Stimulated activated CD4-positive, alpha-beta T cell treated with anti-CD3 and anti-CD28 coated beads, Interleukin-12 subunit alpha, Interleukin-12 subunit beta, amount 100 ng/mL, for 24 hours (primary cell): ENCODE results near the gene TOMM7.
"Not testable (repeated sequence)": the region's sequence is repeated elsewhere in the genome, so short reads cannot be mapped to it uniquely, and the experiment has no call there.

Experiments
- DNase-seq, 2 experiments: peaks; one replicate each; pipeline ENCODE4 v3.0.0-alpha.2; 2020; ENCODE audit warnings: low read depth in 2 of 2

TOMM7 gene

GRCh38 chr7:22853674-22854157 is 31.1 kb upstream of the TOMM7 start:
- peak in 1 of 2 experiments; percentile 43 for DNase-seq

GRCh38 chr7:22853138-22853537 is 30.5 kb upstream of the TOMM7 start:
- no peak for DNase-seq

GRCh38 chr7:22851145-22851544 is 28.5 kb upstream of the TOMM7 start:
- DNase-seq: no peak

- not testable (repeated sequence) for DNase-seq
Measured at GRCh38 chr7:22850394-22850793, 27.7 kb upstream of the TOMM7 start.

GRCh38 chr7:22849662-22850061 is 27.0 kb upstream of the TOMM7 start:
- no peak for DNase-seq

GRCh38 chr7:22849172-22849571 is 26.5 kb upstream of the TOMM7 start:
- no peak for DNase-seq

- DNase-seq: no peak
Measured at GRCh38 chr7:22846961-22847360, 24.3 kb upstream of the TOMM7 start.

- no peak for DNase-seq
Measured at GRCh38 chr7:22845221-22845834, 22.7 kb upstream of the TOMM7 start.

GRCh38 chr7:22843681-22844309 is 21.1 kb upstream of the TOMM7 start:
- DNase-seq: no peak

GRCh38 chr7:22842973-22843372 is 20.3 kb upstream of the TOMM7 start:
- DNase-seq: no peak

- no peak for DNase-seq
Measured at GRCh38 chr7:22842383-22842941, 19.8 kb upstream of the TOMM7 start.

GRCh38 chr7:22841954-22842353 is 19.3 kb upstream of the TOMM7 start:
- DNase-seq: no peak

- DNase-seq: no peak
Measured at GRCh38 chr7:22837308-22837707, 14.7 kb upstream of the TOMM7 start.

- DNase-seq: not testable (repeated sequence)
Measured at GRCh38 chr7:22836506-22836905, 13.9 kb upstream of the TOMM7 start.

GRCh38 chr7:22833957-22834356 is 11.3 kb upstream of the TOMM7 start:
- no peak for DNase-seq

- DNase-seq: no peak
Measured at GRCh38 chr7:22833113-22833855, 10.6 kb upstream of the TOMM7 start.

GRCh38 chr7:22832401-22832800 is 9.8 kb upstream of the TOMM7 start:
- DNase-seq: no peak

- no peak for DNase-seq
Measured at GRCh38 chr7:22831602-22832305, 9.1 kb upstream of the TOMM7 start.

GRCh38 chr7:22827563-22827962 is 4.9 kb upstream of the TOMM7 start:
- DNase-seq: no peak

GRCh38 chr7:22826593-22826992 is 3.9 kb upstream of the TOMM7 start:
- DNase-seq: no peak

GRCh38 chr7:22824760-22825159 is 2.1 kb upstream of the TOMM7 start:
- no peak for DNase-seq

- no peak for DNase-seq
Measured at GRCh38 chr7:22823142-22823497, 471 bp upstream of the TOMM7 start.
